ENCODE data around the gene NOX3.

The NOX3 gene

DNA sequence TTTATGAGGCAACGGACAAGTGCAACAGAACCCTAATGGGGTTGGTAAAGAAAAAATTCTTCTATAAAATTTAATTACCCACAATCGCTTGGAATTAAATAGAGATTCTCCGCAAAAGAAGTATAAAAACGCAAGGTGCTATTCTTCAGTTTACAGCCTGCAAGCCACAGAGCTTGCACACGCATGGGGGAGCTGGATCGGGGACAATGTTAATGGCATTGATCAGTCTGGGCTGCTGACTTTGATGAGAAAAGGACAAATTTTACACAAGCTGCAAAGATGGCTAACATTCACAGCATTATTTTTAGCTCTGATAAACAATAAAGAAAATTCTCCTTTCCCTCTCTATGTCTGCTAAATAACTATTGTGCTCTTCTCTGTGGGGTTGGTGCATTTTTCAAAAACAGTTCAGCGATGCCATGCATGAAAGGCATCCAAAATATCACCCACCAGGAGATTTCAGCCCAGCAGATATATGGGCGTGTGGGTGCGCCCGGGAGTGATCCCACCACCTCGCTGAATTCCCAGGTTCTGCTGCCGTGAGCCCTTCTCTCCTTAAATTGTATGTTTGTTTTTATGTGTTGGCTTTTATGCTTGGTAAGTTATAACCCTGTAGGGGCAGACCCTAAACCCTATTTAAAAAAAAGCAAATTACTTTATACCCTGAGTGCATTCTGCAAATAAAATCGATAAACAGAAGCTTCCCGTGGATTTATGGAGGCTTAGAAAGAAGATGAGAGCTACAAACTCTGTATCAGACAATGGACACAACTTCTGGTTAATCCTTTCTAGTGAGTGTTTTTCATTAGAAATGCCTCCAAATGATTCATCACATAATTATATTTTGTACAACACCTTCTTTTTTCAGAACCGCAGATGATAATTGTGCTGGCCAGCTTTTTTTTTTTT is 55.6 kb downstream of the NOX3 start:
- no peak for DNase-seq (ENCODE audit: low read depth in 3 of 3)

DNA sequence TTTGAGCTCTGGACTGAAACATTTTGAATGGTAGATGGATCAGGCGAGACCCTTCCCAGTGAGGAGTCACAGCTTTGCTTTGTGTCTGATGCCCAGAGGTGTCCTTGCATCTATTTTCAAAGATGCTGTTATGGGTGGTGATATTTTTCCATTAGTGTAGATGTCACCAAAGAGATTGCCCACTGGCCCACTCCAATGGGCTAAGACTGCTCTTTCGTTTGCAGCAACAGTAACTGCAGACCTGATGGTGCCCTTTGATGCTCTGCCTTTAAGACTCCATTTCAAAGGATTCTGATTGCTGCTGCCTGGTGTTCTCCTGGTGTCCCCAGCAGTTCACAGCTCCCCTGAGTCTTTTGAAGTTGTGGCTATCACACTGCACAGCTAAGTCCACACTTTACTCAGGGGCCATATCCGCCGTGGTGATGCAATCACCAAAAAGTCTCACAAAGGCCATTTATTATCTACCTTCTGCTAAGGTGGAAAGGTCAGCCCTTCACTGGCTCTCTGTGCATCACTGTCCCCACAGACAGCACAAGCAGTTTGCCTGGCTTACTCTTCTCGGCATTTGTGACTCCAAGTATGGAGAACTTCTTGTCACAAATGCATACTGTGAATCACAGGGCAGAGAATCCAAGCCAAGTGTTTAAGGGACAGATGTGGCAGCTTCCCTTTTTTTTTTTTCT is 56.4 kb downstream of the NOX3 start:
- DNase-seq (ENCODE audit: low read depth in 3 of 3), result no peak

DNA sequence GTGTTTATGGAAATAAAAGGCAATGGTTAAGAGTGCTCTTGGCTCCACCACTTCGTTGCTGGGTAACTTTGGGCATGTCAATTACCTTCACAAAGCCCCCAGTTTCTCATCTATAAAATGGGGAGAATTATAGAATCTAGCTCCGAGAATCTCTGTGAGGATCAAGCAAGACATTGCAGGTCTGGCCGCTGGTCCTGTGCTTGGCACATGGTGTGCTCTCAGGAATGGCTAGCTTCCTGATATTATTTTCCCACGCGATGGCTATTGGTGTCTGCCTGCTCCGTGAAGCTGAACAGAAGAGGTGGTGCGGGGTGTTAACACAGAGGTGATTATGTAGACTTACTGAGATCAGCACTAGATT is 57.0 kb downstream of the NOX3 start:
- DNase-seq (ENCODE audit: low read depth in 3 of 3), result no peak

DNA sequence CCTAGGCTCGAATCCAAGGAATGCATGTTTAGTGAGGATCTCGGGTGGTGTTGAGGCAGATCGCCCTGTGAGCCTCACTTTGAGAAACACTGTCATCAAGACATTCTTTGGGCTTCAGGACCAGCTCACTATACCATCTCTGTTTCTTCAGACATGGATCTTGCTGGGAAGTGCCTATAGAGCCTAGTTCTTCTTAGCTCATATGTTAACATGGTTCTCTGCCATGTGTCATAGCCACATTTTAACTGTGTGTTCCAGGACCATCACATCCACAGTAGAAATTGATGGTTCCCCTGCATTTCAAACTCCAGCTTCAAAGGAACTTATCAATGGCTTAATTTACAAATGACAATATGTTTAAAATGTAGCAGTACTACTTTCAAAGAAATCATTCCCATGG is 57.4 kb downstream of the NOX3 start:
- DNase-seq (ENCODE audit: low read depth in 3 of 3), result no peak

DNA sequence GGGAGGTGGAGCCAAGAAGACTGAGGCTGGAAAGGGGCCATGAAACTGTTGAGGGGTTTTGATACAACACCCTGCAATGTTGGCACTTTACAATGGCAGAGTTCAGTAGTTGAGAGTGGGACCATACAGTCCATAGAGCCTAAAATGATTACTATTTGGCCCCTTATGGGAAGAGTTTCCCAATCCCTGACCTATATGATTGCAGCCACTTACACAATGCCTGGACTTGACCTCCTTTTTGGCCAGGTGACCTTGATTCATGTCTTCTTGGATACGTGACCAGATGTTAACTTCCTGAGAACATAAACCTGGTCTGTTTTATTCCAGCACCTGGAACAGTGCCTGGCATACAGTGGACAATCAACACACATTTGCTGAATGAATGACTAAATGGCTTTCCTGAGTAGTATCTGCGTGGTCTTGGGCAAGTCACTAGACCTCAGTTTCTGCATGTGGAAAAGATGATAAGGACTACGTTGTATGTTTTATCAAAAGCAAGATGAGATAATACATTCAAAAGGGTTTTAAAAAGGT is 58.4 kb downstream of the NOX3 start:
- no peak for DNase-seq (ENCODE audit: low read depth in 3 of 3)

DNA sequence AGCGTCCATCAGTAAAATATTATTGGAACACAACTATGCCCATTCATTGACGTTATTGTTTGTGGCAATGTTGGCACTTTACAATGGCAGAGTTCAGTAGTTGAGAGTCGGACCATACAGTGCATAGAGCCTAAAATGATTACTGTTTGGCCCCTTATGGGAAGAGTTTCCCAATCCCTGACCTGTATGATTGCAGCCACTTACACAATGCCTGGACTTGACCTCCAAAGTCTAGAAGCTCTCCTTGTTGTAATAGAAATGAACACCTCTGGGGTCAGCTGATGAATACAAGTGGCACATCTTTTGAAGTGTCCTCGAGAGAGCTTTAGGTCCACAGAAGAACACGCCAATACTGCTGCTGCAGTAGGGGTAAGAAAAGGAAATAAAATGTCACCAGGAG is 59.0 kb downstream of the NOX3 start:
- DNase-seq (ENCODE audit: low read depth in 3 of 3), result no peak

DNA sequence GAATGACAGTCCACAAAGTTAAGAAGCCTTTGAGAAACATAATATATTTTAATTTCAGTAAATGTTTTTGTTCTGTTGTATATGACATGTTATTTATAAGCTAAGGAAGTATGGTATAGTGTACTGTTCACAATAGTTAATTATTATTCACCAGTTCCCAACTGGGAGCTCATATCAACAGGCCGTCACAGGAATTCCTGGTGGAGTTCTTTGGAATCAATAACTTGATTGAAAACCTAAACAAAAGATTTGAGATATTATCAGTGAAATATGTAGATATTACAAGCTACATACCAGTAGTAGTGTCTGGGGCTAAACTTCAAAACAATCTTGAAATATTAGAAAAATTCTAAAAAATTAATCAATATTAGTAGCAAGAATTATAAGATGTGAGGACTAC is 60.3 kb downstream of the NOX3 start:
- no peak for DNase-seq (ENCODE audit: low read depth in 3 of 3)

DNA sequence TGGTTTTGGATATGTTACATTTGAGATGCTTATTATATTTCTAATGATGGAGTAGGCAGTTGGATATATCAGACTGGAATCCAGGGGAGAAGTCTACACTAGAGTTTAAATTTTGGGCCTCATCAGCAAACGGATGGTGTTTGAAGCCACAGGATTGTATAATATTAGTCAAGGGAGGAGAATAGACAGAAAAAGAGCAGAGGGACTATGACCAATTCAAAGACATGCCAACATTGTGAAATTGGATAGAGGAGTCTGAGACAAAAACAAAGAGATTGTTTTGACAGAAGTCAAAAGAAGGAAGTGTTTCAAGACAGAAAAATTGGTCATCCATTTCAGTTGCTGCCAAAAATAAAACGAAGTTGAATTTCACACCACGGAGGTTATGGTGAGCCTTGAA is 66.5 kb downstream of the NOX3 start:
- no peak for DNase-seq (ENCODE audit: low read depth in 3 of 3)

DNA sequence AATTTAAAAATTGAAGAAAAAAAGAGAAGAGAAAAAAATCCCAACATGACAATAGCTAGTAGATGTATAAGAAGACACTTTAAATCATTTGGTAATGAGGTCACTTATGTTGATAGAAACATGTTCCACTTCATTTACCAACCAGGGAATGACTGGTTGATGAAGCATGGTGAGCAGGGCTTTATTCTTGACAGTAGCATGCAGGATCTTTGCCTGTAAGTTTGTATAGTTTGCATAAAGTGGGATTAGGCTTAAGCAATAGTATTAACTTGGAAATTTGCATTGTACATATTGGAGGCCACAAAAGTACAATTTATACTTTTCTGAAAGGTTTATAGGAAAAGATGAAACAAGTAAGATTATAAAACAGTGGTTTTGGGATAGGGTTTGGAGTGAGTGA is 67.0 kb downstream of the NOX3 start:
- no peak for DNase-seq (ENCODE audit: low read depth in 3 of 3)

DNA sequence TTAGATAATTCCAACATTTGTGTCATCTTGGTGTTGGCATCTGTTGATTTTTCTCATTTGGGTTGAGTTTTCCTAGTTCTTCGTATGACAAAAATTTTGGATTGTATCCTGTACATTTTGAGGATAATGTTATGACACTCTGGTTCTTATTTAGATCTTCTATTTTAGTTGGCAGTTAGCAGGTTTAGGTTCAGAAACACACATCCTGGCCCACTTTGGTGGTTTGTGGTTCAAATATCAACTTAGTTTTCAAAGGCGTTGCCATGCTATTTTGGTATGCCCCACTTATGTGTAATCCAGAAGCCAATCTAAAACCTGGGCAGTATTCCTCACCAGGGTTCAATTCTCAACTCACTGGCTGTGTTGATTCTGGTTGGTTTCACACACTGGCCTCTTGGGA is 68.2 kb downstream of the NOX3 start:
- no peak for DNase-seq (ENCODE audit: low read depth in 3 of 3)

DNA sequence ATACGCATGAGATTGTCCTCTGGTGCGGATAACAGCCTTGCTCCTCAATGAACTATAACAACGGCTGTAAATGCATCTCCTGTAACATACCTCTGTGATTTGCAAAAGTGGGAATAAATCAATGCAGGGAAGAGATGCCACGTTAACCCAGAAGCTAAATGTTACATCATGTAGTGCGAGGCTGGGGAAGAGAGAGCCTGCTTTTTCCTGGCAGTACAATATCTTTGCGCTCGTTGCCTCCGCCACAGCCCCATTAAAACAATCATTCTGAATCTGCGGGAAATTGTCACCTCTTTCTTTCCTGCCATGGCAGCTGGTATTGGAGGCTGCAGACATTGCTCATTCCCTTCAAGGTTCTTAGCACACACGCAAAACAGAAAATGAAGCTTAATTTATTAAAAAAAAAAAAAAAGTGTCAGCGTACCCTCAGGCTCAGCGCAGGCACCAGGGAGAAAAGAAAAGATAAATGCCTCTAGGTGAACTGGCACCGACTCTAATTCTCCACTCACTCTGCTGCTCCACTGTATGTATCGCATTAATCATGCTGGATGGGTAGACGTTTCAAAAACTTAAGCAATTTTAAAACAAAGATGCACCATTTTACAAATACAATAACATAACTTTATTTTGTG is 71.2 kb downstream of the NOX3 start:
- no peak for DNase-seq (ENCODE audit: low read depth in 3 of 3)

DNA sequence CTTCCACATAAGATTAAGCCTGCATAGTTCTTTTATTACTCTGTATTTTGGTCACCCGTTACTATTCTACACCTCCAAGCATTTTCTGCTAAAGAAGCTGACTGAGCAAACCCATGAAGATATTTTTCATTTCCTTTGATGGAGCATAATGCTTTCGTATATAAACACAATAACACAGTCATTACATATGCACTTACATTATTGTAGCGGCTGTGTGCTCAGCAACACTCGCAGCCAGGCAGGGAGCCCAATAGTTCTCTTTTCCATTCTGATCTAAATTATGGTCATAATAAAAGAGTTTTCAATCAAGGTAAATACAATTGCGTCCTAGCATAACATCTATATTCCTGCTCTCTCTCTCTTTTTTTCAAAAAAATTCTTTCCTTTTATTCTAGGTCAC is 71.7 kb downstream of the NOX3 start:
- DNase-seq (ENCODE audit: low read depth in 3 of 3), result no peak

DNA sequence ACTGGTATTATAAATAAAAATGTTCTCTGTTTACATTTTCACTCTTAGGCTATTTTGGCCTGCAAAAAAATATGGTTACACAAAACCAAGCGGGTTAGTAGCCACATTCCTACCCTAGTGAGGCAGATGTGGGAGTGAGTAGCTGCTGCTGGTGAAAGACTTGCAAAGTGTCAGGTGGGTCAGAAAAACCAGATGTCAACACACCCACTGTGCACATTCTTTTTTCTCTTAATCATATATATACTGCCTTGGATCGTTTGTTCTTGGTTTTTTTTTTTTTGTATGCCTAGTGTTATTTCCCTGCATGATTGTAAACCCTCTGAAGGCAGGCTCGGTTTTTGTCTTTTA is 73.3 kb downstream of the NOX3 start:
- no peak for DNase-seq (ENCODE audit: low read depth in 3 of 3)

DNA sequence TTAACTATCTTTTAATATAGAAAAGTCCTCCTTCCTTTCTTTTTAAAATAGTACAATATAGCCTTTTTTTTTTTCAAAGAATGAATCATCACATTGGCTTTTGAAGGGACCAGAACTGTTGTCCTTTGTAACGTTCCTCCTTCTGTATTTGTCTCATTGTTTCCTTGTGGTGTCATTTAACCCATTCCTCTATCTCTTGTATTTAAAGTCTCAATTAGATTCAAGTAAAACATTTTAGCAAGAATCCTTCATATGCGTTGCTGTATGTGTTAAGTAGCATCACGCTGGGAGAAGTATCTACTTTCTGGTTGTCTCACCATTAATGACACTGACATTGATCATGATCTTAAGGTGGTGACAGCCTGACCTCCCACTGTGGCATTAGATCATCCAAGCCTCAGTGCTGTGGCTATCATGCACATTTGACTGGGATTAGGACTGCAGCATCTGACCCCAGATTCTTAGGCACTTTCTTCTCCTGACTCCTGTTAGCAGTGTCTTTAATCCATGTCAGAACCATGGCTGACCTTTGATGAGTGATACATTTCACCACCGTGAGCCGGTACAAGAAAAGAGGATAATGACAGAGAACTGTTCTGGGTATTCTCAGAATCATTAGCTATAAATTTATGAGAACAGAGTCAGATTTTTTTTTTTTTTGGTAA is 73.8 kb downstream of the NOX3 start:
- no peak for DNase-seq (ENCODE audit: low read depth in 3 of 3)

DNA sequence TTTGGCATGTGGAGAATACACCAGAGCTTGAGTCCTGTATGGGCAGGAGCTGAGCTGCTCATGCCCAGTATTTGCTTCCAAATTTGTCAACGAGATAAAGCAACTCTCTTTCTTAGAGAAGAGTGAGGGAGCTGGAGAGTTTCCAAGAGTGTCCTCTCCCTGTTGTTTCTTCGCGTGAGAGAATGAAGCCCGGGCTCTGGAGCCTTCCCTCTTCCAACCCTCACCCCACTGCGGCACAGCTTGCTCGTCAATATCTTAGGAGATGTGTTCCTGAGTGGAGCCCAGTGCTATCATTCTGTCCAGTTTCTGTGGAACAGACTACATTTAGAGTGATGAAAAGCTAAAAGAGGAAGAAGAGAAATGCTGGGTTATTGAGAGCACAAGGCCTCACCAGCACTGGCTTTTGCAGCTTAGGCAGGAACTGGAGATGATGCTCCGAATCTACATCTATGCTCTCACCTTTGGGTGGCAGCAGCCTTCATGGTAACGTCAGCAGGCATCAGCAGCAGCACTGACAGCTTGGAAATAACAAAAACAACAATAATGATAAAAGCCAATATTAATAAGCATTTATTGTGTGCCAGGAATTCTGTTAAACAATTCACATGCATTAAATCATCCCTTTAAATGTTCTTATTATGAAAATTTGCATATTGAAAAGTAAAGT is 74.8 kb downstream of the NOX3 start:
- DNase-seq (ENCODE audit: low read depth in 3 of 3), result no peak

DNA sequence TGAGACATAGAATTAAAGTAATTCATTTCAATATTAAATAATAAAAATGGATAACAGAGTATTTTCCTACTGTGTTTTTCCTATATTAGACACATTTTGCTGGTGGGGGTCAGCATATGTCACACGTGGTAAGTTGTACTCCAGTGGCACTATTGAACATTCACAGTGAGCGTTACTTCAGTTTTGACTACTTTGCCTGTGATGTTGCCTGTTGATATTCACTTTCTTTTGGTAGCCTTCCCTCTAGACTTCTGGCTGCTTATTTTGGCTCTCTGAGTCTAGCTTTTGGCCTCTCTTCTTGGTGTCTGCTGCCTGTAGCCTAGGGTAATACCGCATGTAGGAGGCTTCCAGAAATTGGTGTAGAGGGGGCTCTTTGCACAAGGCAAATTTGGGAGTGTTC is 76.9 kb downstream of the NOX3 start:
- no peak for DNase-seq (ENCODE audit: low read depth in 3 of 3)

DNA sequence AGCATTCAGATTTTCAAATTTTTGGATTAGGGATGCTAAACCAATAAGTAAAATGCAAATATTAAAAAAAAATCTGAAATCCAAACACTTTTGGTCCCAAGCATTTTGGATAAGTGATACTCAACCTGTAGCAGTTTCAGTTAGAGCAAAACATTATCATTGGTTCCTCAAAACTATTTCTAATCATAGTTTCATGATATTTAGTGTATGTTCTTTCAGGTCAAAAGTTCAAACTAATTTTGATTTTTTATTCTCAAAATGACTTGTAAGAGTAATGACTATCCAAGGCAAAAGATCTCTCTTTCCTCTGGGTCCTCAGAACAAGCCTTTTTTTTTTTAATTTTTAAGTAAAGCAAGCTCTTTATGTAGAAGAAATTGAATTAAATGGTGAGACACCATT is 77.4 kb downstream of the NOX3 start:
- DNase-seq (ENCODE audit: low read depth in 3 of 3), result no peak

DNA sequence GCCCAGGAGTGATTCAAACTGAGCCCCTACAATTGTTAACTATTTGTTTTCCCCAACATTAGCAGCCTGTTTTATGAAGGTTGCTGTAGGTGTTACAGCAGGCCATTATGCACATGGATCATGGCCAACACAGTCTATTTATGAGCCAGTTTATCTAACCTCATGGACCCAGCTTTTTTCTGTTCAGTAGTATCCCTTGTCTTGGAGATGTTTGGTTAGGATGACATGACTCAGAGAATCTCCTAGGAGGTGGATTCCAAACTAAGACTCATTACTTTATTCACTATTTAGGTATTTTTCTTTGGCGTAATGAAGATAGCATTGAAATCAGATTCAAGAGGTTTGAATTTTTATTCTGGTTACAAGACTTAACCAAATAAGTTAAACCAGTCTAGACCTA is 78.6 kb downstream of the NOX3 start:
- DNase-seq (ENCODE audit: low read depth in 3 of 3), result no peak

DNA sequence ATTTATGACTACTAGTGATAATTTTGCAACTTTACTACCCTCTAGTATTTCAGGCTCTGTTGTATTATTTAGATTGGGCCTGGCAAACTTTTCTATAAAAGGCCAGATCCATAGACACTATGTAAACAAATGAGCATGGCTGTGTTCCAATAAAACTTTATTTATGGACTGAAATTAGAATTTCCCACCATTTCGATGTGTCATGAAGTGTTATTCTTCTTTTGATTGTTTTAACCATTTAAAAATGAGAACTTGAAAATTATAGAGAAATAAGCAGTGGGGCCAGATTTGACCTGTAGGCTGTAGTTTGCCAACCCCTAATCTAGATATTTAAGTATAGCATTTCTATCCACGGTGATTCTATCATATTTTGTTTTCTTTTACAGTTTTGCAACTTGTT is 79.8 kb downstream of the NOX3 start:
- DNase-seq (ENCODE audit: low read depth in 3 of 3), result no peak

DNA sequence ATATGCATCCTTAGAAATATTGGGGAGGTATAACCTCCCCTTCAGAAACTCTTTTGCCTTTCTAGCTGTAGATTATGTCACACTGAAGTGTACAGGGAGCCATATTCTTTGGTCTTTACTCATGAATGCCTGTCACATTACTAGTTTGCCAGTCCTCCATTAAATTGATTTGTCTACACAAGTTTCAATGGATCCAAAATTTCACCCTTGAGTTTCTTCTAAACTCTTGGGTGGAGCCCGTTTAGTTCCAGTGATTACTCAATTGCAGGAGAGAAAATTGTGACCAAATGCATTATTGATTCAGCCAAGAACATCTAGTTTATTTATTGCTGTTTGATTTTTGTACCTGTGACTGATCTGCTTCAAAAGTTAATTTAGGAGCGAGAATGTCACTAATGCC is 81.0 kb downstream of the NOX3 start:
- DNase-seq (ENCODE audit: low read depth in 3 of 3), result no peak

DNA sequence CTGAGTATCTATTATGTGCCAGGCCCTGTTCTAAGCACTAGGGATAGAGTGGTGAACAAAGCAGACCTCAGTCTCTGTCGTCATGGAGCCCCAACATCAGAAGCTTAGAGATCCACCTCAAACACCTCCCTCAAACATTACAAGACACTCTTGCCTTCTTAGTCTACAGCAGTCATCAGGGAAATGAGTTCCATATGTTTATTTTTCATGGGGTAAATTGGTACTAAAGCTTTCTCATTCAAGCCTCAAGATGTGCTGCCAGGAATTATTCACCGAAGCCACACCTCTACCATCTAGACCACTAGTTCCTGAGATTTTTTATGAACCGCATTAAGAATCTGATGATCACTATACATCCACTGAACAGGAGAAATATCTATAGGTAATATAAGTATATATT is 82.4 kb downstream of the NOX3 start:
- DNase-seq (ENCODE audit: low read depth in 3 of 3), result no peak

DNA sequence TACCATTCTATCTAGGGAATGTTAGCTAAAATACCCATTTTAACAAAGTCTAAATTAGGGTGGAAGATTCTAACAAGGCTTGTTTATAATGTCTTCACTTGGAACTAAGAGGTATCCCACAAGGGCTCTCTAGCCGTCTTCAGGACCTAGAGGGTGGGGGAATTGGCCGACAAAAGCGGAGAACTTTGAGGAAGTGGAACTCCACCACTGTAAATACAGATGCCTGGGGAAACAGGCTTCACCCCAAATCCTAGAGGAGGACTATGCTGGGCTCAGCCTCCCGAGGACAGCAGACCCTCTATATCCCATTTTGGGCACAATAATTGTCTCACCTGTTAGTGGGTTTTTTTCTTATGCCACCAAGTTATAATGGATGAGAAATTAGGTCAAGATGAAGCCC is 83.4 kb downstream of the NOX3 start:
- DNase-seq (ENCODE audit: low read depth in 3 of 3), result no peak
